ENCODE measurements around the gene PPP6R2. TPM values are rescaled to one million over a fixed set of nuclear protein-coding genes. Genes with fewer than 3 reads are reported as not detected.

PPP6R2 gene
- total RNA-seq, 1 experiment from 2014 or later, result 61.3 TPM

- peaks cover 51% of the 10 kb centered on the region for H3K79me2 ChIP-seq (ENCODE audit: insufficient read depth, low read length)
- RAD21 ChIA-PET (ENCODE audit: low non-redundant PET in 1 of 2, low total read pairs in 2 of 2, uncharacterized antibody in 2 of 2, unreplicated experiment in 2 of 2), result no interaction called here
- intact Hi-C loops (cut with micrococcal nuclease), result no loop called here
- no peak overlapping the region for H3K9ac ChIP-seq (ENCODE audit: low read length)
- H3K36me3 ChIP-seq (ENCODE audit: control insufficient read depth in 1 of 2, insufficient read depth in 2 of 2, low read length in 2 of 2), result peaks cover 7 to 11% of the 10 kb centered on the region in 2 experiments; a peak in 3 of 4 replicates
- H3K4me3 ChIP-seq (replicated peaks in 1 of 2; ENCODE audit: low read depth in 1 of 2, low read length in 2 of 2), result no peak overlapping the region
- H2AFZ ChIP-seq (ENCODE audit: low read depth, low read length, poor library complexity, severe bottlenecking), result no peak overlapping the region
- TF ChIP-seq ZBTB33 (IDR thresholded peaks at IDR 0.05; ENCODE audit: extremely low read depth, insufficient replicate concordance, low read length) (no peak), CEBPB (IDR thresholded peaks at IDR 0.05; ENCODE audit: low read depth) (no peak), ZFX (IDR thresholded peaks at IDR 0.05) (no peak), ATF3 (IDR thresholded peaks at IDR 0.05) (no peak), TCF7L2 (IDR thresholded peaks at IDR 0.05; ENCODE audit: borderline replicate concordance, extremely low read depth, insufficient read depth, insufficient read length) (no peak), YY1 (IDR thresholded peaks at IDR 0.05; ENCODE audit: extremely low read depth, insufficient replicate concordance, low read depth, low read length) (no peak), ELF1 (IDR thresholded peaks at IDR 0.05; ENCODE audit: borderline replicate concordance, low read depth) (no peak), REST (IDR thresholded peaks at IDR 0.05; ENCODE audit: low read depth) (no peak), POLR2AphosphoS5 (IDR thresholded peaks at IDR 0.05; ENCODE audit: low read depth, low read length) (no peak), EZH2 (IDR thresholded peaks at IDR 0.05) (no peak), SIN3A (IDR thresholded peaks at IDR 0.05; ENCODE audit: low read depth) (no peak), EGR1 (IDR thresholded peaks at IDR 0.05; ENCODE audit: low read depth) (no peak), CBX3 (IDR thresholded peaks at IDR 0.05; ENCODE audit: low read depth) (no peak), FOSL1 (IDR thresholded peaks at IDR 0.05; ENCODE audit: low read depth) (no peak), SP1 (IDR thresholded peaks at IDR 0.05; ENCODE audit: low read depth) (no peak), JUND (IDR thresholded peaks at IDR 0.05) (no peak)
- H3K9me3 ChIP-seq (ENCODE audit: control insufficient read depth in 1 of 2, insufficient read depth in 1 of 2, low read depth in 1 of 2, low read length in 2 of 2), result no peaks in the 10 kb centered on the region
- POLR2A ChIA-PET, result no interaction called here
- CTCF ChIA-PET, result no interaction called here
- ATAC-seq (no peak), DNase-seq (ENCODE audit: low read depth, low spot score) (no peak)
- H3K4me1 ChIP-seq (ENCODE audit: control insufficient read depth in 1 of 2, insufficient read depth in 2 of 2, low read length in 2 of 2), result peaks cover 25 to 42% of the 10 kb centered on the region in 2 experiments
- no peaks in the 10 kb centered on the region for H3K27me3 ChIP-seq (ENCODE audit: insufficient read depth, low read length)
- no peak overlapping the region for H3K27ac ChIP-seq (ENCODE audit: low read depth, low read length)
- H3K4me2 ChIP-seq (ENCODE audit: low read length), result no peak overlapping the region
- peaks cover 6% of the 10 kb centered on the region; the same call in 1 of the 2 replicates for H4K20me1 ChIP-seq (ENCODE audit: insufficient read depth)
- BruUV-seq (replicated peaks), result no TSS peak
- H3K9me2 ChIP-seq (ENCODE audit: insufficient read depth), result no peaks in the 10 kb centered on the region
These were observed 125.5 kb downstream of the PPP6R2 start for GRCh38 chr22:50468626-50469025.
